RWPE1 (cell line): Measurements from ENCODE around the gene ARHGEF2.
A peak's percentile ranks its signal among the peaks of the same experiment; 100 is the strongest.

ENCODE experiments used
- CTCF ChIA-PET: fragments of 350-600 bp; sonication (Branson Sonifier 250); formaldehyde crosslinking; extraction: SDS; loops from one replicate; lab custom pipeline; 2021; lab: Yijun Ruan, JAX
- POLR2A ChIA-PET: fragments of 400-600 bp; formaldehyde crosslinking; extraction: SDS; loops from one replicate; lab custom pipeline; 2020; ENCODE audit warnings: antibody characterized with exemption; ENCODE audit not compliant: low non-redundant PET; lab: Yijun Ruan, JAX
- DNase-seq: peaks from one replicate; pipeline ENCODE4 v3.0.0; 2012; ENCODE audit warnings: low spot score
- H3K27ac ChIP-seq: fragments of 450-650 bp; 2 replicates; pipeline ENCODE4 v1.5.1; 2017
- TF ChIP-seq, protein P1 (sequence below): fragments of 450-650 bp; conservative IDR thresholded peaks from 2 replicates; pipeline ENCODE4 v1.5.1; 2017; ENCODE audit warnings: low read depth, mild to moderate bottlenecking

The ARHGEF2 gene

DNA sequence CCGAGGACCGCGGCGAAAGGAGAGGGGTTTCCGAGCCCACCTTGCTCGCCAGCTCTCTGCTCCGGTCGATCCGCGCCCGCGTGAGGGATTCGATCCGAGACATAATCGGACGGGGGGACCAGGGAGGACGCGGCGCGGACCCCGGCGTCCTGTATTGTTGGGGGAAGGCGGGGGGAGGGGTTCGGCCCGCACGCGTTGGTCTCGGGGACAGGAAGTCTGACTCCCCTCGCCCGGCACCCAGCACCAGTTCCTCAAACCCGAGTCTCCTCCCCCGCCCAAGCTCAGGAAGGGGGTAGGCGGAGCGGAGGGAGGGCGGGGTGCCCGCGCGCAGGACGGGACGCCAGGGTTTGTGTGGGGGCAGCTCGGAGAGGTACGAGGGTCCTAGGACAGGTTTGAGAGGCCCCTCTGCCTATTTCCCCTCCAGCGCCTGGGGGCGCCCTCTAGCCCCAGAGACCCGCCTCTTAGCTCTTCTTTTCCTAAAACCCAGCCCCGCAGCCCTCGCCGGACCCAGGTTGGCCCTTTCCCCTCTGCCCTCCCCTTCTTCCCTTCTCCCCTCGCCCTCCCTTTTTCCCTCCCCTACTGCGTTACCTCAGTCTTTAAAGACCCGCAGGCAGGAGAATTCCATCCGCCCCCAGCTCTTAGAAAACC is at the start of gene ARHGEF2:
Gene ARHGEF2, minus strand, starts transcription at position 223 of the 648 bp plus-strand sequence. Its CDS starts 120 bp downstream, at position 103.
- peak; percentile 75 for DNase-seq
- peak within 1 kb of the TSS; percentile 96 for H3K27ac ChIP-seq
- POLR2A ChIA-PET, result interaction anchor here (0.6 kb wide), 1 partner anchor 30 kb away, joined by 5 read pairs; no protein-coding TSS in a partner anchor
- TF ChIP-seq, protein P1, sequence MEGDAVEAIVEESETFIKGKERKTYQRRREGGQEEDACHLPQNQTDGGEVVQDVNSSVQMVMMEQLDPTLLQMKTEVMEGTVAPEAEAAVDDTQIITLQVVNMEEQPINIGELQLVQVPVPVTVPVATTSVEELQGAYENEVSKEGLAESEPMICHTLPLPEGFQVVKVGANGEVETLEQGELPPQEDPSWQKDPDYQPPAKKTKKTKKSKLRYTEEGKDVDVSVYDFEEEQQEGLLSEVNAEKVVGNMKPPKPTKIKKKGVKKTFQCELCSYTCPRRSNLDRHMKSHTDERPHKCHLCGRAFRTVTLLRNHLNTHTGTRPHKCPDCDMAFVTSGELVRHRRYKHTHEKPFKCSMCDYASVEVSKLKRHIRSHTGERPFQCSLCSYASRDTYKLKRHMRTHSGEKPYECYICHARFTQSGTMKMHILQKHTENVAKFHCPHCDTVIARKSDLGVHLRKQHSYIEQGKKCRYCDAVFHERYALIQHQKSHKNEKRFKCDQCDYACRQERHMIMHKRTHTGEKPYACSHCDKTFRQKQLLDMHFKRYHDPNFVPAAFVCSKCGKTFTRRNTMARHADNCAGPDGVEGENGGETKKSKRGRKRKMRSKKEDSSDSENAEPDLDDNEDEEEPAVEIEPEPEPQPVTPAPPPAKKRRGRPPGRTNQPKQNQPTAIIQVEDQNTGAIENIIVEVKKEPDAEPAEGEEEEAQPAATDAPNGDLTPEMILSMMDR, result no peak
- CTCF ChIA-PET, result interaction anchor here (0.6 to 1.4 kb wide), 7 partner anchors 9 to 88 kb away, joined by 3 to 7 read pairs (median 3); no protein-coding TSS in a partner anchor

DNA sequence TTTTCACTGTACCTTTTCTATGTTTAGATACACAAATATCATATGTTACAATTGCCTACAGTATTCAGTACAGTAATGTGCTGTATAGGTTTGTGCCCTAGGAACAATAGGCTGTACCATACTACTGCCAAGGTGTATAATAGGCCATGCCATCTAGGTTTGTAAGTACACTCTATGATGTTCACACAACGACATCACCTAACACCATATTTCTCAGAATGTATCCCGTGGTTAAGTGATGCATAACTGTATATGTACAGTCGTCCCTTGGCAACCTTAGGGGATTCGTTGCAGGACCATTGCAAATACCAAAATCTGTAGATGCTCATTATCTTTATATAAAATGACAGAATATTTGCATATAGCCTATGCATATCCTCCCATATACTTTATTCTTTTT is 48.2 kb upstream of the ARHGEF2 start:
- CTCF ChIA-PET, result no interaction called here
- H3K27ac ChIP-seq, result no peak overlapping the region
- POLR2A ChIA-PET, result no interaction called here

DNA sequence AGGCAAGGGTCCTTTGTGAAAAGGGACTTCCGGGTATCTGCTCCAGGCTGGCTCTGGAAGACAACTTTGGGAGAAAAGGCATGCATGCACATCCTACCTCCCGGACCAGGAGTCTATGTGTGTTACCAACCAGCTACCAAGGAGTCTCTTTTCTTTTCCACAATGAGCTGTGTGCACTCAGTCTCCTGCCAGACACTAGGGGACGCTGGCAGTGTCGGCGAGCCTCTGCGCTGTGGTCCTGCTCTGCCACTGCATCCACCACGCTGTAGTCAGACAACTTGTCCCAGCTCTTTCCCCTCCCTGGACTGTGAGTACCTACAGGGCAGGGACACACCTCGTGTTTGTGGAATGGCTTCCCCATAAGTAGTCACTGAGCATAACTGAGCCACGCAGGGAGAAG is 47.5 kb upstream of the ARHGEF2 start:
- TF ChIP-seq, protein P1, result peak; percentile 24
- H3K27ac ChIP-seq, result no peak overlapping the region
- DNase-seq, result no peak
- CTCF ChIA-PET, result interaction anchor here (0.6 kb wide), 1 partner anchor 26 kb away, joined by 3 read pairs; no protein-coding TSS in a partner anchor
- POLR2A ChIA-PET, result interaction anchor here (0.5 kb wide), 1 partner anchor 148 kb away, joined by 3 read pairs; no protein-coding TSS in a partner anchor

More for the DNA sequence above, 48.2 kb upstream of the ARHGEF2 start:
- no peak for DNase-seq
- TF ChIP-seq, protein P1, result no peak

DNA sequence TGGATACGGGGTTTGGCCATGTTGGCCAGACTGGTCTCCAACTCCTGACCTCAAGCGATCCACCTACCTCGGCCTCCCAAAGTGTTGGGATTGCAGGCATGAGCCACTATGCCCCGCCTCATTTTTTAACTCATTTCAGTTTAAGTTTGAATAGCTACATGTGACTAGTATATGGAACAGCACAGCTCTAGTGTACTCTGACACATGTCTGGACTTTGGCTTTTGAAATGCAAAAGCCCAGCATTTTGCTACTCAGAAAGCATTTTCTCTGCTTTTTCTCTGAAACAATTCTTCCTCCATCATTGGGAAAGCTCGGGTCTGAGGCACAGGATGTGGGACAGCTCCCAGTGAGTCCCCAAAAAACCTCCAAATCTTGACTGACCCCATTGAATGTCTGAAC is 46.5 kb upstream of the ARHGEF2 start:
- TF ChIP-seq, protein P1, result no peak
- ChIA-PET POLR2A (no interaction called here), CTCF (interaction anchor here (0.5 to 0.6 kb wide), 2 partner anchors 33 to 1650 kb away, joined by 3 read pairs; no protein-coding TSS in a partner anchor)

DNA sequence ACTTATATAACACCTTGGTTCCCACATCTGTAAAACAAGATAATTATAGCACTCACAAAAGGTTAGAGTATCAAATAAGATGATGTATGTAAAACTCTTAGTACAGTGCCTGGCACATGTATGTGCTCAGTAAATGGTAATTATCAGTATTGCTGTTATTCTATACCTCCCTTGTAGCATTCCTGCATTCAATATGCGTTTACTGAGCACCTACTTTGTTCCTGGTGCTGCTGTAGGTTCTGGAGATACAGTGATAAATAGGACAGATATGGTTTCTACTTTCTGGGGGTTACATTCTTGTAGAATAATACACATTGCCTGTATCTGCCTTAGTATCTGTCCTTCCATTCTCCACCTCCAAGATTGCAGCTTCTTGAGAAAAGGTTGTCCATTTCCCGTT is 43.6 kb upstream of the ARHGEF2 start:
- TF ChIP-seq, protein P1, result no peak
- ChIA-PET CTCF (interaction anchor here (0.7 kb wide), 1 partner anchor 14 kb away, joined by 3 read pairs; no protein-coding TSS in a partner anchor), POLR2A (no interaction called here)
- DNase-seq, result no peak
- H3K27ac ChIP-seq, result no peak overlapping the region

More for the DNA sequence above, 46.5 kb upstream of the ARHGEF2 start:
- DNase-seq, result no peak
- no peak overlapping the region for H3K27ac ChIP-seq

DNA sequence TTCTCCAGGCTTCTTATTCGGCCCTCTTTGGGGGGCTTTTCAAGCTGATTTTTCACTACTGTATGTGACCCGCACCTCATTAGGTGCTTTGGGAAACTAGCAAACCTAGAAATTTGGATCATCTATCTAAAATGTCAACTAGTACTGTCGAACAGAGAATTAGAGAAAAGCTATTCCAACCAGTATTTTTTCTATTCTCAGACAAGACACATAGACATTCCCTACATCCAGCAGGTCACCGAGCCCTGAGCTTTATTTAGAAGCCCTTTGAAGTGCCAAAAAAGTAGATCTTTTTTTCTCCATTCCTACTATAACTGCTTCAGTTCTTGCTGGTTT is 42.7 kb upstream of the ARHGEF2 start:
- H3K27ac ChIP-seq, result peak overlapping the region; percentile 80
- ChIA-PET POLR2A (no interaction called here), CTCF (interaction anchor here (1.1 kb wide), 1 partner anchor 45 kb away, joined by 3 read pairs; no protein-coding TSS in a partner anchor)
- DNase-seq, result no peak
- TF ChIP-seq, protein P1, result no peak
